ENCODE results near the gene PDE6B. TPM values are rescaled to one million over a fixed set of nuclear protein-coding genes. Genes with fewer than 3 reads are reported as not detected.

Gene PDE6B
- total and polyA plus RNA-seq, 2 donors = 7.7 to 22.5 TPM

DNA sequence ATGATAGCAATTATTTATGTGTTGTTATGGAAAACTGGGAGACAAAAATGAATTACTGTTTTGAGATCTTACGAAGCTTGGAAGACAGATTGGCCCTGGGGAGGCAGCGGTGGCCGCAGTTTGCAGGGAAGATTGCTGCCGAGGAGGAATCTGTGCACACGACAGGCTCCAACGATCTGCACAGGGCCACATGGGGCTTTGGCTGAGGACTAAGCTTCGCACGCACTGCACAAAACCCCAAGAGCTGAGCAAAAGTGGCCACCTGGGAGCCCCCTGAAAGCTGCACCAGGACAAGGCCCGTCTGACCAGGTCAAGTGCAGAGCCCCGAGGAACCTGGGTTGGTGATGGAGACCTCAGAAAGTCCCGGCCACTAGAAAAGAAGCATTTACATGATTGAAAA, 5.2 kb upstream of the PDE6B start:
- Histone ChIP-seq H3K27me3 (ENCODE audit: control insufficient read depth in 2 of 2, insufficient read depth in 1 of 2, low read length in 1 of 2) (no peaks in the 10 kb centered on the region), H3K4me3 (ENCODE audit: low read length in 2 of 2) (no peak overlapping the region), H3K36me3 (ENCODE audit: control insufficient read depth in 2 of 2, insufficient read depth in 2 of 2, low read length in 1 of 2) (no peaks in the 10 kb centered on the region), H3K27ac (ENCODE audit: low read depth in 1 of 2, low read length in 1 of 2) (no peak overlapping the region), H3K4me1 (ENCODE audit: control insufficient read depth in 2 of 2, insufficient read depth in 2 of 2, low read length in 2 of 2) (peaks cover 0 to under 1% of the 10 kb centered on the region in 2 donors), H3K9me3 (ENCODE audit: control insufficient read depth in 2 of 2, insufficient read depth in 1 of 2, low read length in 1 of 2) (peaks cover 0 to 7% of the 10 kb centered on the region in 2 donors)
- no peak for DNase-seq (ENCODE audit: low read depth in 6 of 9, low spot score in 9 of 9)
- 92% methylated on average over 11 of the region's 11 CpGs for WGBS

DNA sequence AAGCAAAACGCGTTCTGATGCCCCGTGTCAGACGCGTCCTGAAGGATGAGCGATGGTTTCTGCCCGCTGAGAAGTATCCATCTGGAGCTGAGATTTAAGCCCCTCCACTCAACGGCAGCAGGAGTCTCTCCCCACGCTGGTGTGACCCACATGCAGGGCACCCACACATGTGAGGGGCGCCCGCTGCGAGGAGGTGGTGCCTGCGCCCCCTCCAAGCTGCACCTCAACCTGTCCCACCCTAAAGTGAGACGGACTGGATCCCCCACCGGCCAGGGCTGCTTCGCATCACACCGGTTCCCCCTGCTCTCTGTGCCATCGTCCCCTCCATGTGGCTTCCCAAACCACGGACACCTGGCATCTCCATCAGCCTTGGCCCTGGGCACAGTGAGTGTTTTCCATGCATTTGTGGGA, 4.5 kb upstream of the PDE6B start:
- 96% methylated on average over 19 of the region's 19 CpGs for WGBS
- H3K9me3 ChIP-seq (ENCODE audit: control insufficient read depth in 2 of 2, insufficient read depth in 1 of 2, low read length in 1 of 2) = peaks cover 0 to 7% of the 10 kb centered on the region in 2 donors
- no peak for DNase-seq (ENCODE audit: low read depth in 6 of 9, low spot score in 9 of 9)
- H3K4me3 ChIP-seq (ENCODE audit: low read length in 2 of 2) = no peak overlapping the region
- no peaks in the 10 kb centered on the region for H3K27me3 ChIP-seq (ENCODE audit: control insufficient read depth in 2 of 2, insufficient read depth in 1 of 2, low read length in 1 of 2)
- no peaks in the 10 kb centered on the region for H3K36me3 ChIP-seq (ENCODE audit: control insufficient read depth in 2 of 2, insufficient read depth in 2 of 2, low read length in 1 of 2)
- peaks cover 0 to 3% of the 10 kb centered on the region in 2 donors for H3K4me1 ChIP-seq (ENCODE audit: control insufficient read depth in 2 of 2, insufficient read depth in 2 of 2, low read length in 2 of 2)
- H3K27ac ChIP-seq (ENCODE audit: low read depth in 1 of 2, low read length in 1 of 2) = no peak overlapping the region

DNA sequence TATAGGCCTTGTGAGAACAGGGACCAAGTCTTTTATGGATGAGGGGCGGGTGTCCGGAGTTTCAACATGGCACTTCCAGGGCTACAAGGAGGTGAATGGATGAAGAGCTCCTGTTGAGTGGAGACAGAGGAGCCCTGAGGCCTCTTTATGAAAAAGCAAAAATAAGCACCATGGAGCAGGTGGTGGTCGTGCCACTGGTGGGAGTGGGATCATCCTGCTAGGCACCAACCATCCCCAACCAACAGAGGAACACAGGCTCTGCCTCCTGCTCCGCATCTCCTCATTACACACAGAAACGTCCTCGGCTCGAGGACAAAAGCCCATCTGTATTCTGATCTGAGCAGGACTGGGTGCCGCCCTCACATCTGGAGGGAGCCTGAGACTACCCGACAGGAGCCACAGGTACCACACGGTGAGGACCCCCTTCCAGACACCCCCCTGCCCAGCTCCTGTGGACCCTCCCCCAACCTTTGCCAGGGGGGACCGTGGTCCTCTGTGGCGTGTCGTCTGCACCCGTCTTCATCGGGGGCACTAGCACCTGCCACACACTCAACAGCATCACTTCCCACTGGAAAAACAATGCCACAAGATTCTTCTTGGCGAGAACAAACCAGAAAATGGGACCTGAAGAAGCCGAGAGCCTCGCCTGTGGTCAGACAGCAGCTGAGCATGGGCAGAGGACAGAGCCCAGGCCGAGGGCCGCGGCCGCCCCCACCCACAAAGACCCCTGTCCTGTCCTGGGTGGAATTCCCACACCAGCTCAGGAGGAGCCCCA, 3.9 kb upstream of the PDE6B start:
- no peak overlapping the region for H3K4me3 ChIP-seq (ENCODE audit: low read length in 2 of 2)
- WGBS = 88% methylated on average over 22 of the region's 22 CpGs
- H3K4me1 ChIP-seq (ENCODE audit: control insufficient read depth in 2 of 2, insufficient read depth in 2 of 2, low read length in 2 of 2) = peaks cover 0 to 3% of the 10 kb centered on the region in 2 donors
- H3K36me3 ChIP-seq (ENCODE audit: control insufficient read depth in 2 of 2, insufficient read depth in 2 of 2, low read length in 1 of 2) = no peaks in the 10 kb centered on the region
- no peak overlapping the region for H3K27ac ChIP-seq (ENCODE audit: low read depth in 1 of 2, low read length in 1 of 2)
- H3K27me3 ChIP-seq (ENCODE audit: control insufficient read depth in 2 of 2, insufficient read depth in 1 of 2, low read length in 1 of 2) = no peaks in the 10 kb centered on the region
- peaks cover 0 to 7% of the 10 kb centered on the region in 2 donors for H3K9me3 ChIP-seq (ENCODE audit: control insufficient read depth in 2 of 2, insufficient read depth in 1 of 2, low read length in 1 of 2)
- no peak for DNase-seq (ENCODE audit: low read depth in 6 of 9, low spot score in 9 of 9)

DNA sequence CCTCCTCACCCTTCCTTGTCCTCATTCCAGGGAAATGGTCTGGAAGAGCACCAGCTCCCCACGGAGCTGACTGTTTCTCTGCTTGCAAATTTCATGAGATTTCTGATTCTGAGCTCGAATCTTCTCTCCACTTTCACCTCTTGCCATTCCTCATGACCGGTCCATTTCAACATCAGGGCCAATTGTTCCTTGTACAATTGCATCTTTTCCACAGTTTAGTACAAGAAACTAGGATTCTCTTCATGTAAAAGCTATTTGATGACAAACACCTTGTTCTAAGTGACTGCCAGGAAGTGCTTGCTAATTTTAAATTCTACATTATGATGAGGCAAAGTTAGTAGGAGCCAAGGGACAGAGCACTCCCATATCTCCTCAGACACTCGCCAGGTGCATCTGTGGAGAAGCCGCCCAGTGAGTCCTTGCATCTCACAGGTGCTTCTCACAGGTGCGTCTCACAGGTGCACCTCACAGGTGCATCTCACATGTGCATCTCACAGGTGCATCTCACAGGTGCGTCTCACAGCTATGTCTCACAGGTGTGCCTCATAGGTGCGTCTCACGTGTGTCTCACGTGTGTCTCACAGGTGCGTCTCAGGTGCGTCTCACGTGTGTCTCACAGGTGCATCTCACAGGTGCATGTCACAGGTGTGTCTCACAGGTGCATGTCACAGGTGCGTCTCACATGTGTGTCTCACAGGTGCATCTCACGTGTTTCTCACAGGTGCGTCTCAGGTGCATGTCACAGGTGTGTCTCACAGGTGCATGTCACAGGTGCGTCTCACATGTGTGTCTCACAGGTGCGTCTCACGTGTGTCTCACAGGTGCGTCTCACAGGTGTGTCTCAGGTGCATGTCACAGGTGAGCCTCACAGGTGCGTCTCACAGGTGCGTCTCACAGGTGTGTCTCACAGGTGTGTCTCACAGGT, 3.0 kb upstream of the PDE6B start:
- WGBS = 96% methylated on average over 22 of the region's 22 CpGs
- H3K4me3 ChIP-seq (ENCODE audit: low read length in 2 of 2) = no peak overlapping the region
- H3K27me3 ChIP-seq (ENCODE audit: control insufficient read depth in 2 of 2, insufficient read depth in 1 of 2, low read length in 1 of 2) = no peaks in the 10 kb centered on the region
- no peak for DNase-seq (ENCODE audit: low read depth in 6 of 9, low spot score in 9 of 9)
- no peak overlapping the region for H3K27ac ChIP-seq (ENCODE audit: low read depth in 1 of 2, low read length in 1 of 2)
- H3K4me1 ChIP-seq (ENCODE audit: control insufficient read depth in 2 of 2, insufficient read depth in 2 of 2, low read length in 2 of 2) = peaks cover 0 to 3% of the 10 kb centered on the region in 2 donors
- H3K9me3 ChIP-seq (ENCODE audit: control insufficient read depth in 2 of 2, insufficient read depth in 1 of 2, low read length in 1 of 2) = peaks cover 0 to 7% of the 10 kb centered on the region in 2 donors
- no peaks in the 10 kb centered on the region for H3K36me3 ChIP-seq (ENCODE audit: control insufficient read depth in 2 of 2, insufficient read depth in 2 of 2, low read length in 1 of 2)

DNA sequence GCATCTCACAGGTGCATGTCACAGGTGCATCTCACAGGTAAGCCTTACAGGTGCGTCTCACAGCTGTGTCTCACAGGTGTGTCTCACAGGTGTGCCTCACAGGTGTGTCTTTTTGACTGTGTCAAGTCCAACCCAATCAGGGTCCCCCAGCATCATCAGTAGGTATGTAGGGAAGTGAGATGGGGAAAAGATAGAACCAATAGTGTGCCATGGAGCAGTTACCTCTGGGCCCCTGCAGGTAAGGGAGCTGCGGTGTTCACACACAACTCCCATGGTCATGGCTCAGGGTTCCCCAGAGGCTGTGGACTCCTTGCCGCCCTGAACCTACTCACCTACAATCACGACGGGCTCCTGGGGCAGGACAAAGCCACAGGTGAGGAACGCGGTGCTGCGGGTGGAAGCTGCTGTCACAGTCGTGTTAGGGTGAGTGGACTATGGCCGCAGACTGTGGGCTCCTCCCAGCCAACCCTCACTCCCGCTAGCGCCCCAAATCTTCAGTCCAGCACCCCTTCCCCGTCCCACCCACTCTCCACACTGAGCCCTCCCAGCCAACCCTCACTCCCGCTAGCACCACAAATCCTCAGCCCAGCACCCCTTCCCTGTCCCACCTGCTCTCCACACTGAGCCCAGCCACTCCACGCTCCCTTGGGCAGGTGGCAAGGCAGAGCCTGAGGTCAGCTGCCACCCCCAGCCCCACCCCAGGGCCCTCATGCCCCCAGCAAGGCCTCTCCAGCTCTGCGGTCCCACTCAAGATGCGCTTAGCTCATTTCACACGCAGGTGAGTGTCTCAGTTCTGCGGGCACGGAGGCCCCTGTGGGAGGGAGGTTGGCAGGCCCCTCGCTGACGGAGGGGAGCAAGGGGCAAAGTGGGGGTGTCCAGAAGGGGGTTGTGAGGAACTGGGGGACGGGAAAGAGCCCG, 2.1 kb upstream of the PDE6B start:
- no peak overlapping the region for H3K4me3 ChIP-seq (ENCODE audit: low read length in 2 of 2)
- no peaks in the 10 kb centered on the region for H3K27me3 ChIP-seq (ENCODE audit: control insufficient read depth in 2 of 2, insufficient read depth in 1 of 2, low read length in 1 of 2)
- 84% methylated on average over 24 of the region's 24 CpGs for WGBS
- peaks cover 0 to 7% of the 10 kb centered on the region in 2 donors for H3K9me3 ChIP-seq (ENCODE audit: control insufficient read depth in 2 of 2, insufficient read depth in 1 of 2, low read length in 1 of 2)
- no peak overlapping the region for H3K27ac ChIP-seq (ENCODE audit: low read depth in 1 of 2, low read length in 1 of 2)
- H3K36me3 ChIP-seq (ENCODE audit: control insufficient read depth in 2 of 2, insufficient read depth in 2 of 2, low read length in 1 of 2) = no peaks in the 10 kb centered on the region
- no peak for DNase-seq (ENCODE audit: low read depth in 6 of 9, low spot score in 9 of 9)
- peaks cover 0 to 3% of the 10 kb centered on the region in 2 donors for H3K4me1 ChIP-seq (ENCODE audit: control insufficient read depth in 2 of 2, insufficient read depth in 2 of 2, low read length in 2 of 2)

DNA sequence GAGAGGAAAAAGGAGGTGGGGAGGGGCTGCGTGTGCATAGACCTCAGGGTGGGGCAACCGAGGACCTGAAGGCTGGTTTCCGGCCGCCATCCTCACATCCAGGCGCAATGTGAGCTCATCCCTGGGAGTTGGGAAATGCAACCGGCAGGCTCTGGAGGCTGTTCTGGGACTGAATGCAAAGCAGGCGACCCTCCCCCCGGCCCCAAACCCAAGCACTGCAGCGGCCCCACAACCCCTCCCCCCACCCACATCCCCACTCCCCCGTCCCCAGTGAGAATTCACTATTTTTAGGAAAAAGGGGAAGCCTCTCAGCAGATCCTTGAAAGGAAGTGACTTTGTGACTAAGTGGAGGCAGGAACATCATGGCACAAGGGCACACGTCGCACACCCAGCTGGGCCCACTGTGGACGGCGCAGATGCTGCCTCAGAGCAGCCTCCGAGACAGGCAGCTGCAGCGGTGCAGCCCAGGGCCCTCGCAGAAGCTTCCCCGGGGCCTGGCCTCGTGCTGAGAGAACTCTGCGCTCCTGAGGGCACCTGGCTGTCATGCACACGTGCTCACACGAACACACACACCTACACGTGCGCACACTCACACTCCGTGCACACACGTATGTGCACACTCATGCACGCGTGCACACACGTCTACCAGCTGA, 1.3 kb upstream of the PDE6B start:
- Histone ChIP-seq H3K36me3 (ENCODE audit: control insufficient read depth in 2 of 2, insufficient read depth in 2 of 2, low read length in 1 of 2) (no peaks in the 10 kb centered on the region), H3K27ac (ENCODE audit: low read depth in 1 of 2, low read length in 1 of 2) (no peak overlapping the region), H3K4me1 (ENCODE audit: control insufficient read depth in 2 of 2, insufficient read depth in 2 of 2, low read length in 2 of 2) (peaks cover 0 to 3% of the 10 kb centered on the region in 2 donors), H3K4me3 (ENCODE audit: low read length in 2 of 2) (no peak overlapping the region), H3K9me3 (ENCODE audit: control insufficient read depth in 2 of 2, insufficient read depth in 1 of 2, low read length in 1 of 2) (peaks cover 0 to 7% of the 10 kb centered on the region in 2 donors), H3K27me3 (ENCODE audit: control insufficient read depth in 2 of 2, insufficient read depth in 1 of 2, low read length in 1 of 2) (no peaks in the 10 kb centered on the region)
- DNase-seq (ENCODE audit: low read depth in 6 of 9, low spot score in 9 of 9) = no peak
- WGBS = 49% methylated on average over 29 of the region's 29 CpGs

DNA sequence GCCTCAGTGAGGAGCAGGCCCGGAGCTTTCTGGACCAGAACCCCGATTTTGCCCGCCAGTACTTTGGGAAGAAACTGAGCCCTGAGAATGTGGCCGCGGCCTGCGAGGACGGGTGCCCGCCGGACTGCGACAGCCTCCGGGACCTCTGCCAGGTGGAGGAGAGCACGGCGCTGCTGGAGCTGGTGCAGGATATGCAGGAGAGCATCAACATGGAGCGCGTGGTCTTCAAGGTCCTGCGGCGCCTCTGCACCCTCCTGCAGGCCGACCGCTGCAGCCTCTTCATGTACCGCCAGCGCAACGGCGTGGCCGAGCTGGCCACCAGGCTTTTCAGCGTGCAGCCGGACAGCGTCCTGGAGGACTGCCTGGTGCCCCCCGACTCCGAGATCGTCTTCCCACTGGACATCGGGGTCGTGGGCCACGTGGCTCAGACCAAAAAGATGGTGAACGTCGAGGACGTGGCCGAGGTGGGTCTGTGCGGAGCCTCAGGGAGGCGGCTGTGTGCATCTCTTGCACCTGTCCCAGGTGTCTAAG, 323 bp downstream of the PDE6B start:
- H3K4me1 ChIP-seq (ENCODE audit: control insufficient read depth in 2 of 2, insufficient read depth in 2 of 2, low read length in 2 of 2) = peaks cover 0 to 3% of the 10 kb centered on the region in 2 donors
- peaks cover 0 to 4% of the 10 kb centered on the region in 2 donors for H3K9me3 ChIP-seq (ENCODE audit: control insufficient read depth in 2 of 2, insufficient read depth in 1 of 2, low read length in 1 of 2)
- no peak overlapping the region for H3K4me3 ChIP-seq (ENCODE audit: low read length in 2 of 2)
- no peak for DNase-seq (ENCODE audit: low read depth in 6 of 9, low spot score in 9 of 9)
- H3K27ac ChIP-seq (ENCODE audit: low read depth in 1 of 2, low read length in 1 of 2) = no peak overlapping the region
- no peaks in the 10 kb centered on the region for H3K36me3 ChIP-seq (ENCODE audit: control insufficient read depth in 2 of 2, insufficient read depth in 2 of 2, low read length in 1 of 2)
- 96% methylated on average over 39 of the region's 39 CpGs for WGBS
- H3K27me3 ChIP-seq (ENCODE audit: control insufficient read depth in 2 of 2, insufficient read depth in 1 of 2, low read length in 1 of 2) = no peaks in the 10 kb centered on the region

All from thymus (tissue), 11 donors.